Measurements from ENCODE around the gene CCDC9B.

DNA sequence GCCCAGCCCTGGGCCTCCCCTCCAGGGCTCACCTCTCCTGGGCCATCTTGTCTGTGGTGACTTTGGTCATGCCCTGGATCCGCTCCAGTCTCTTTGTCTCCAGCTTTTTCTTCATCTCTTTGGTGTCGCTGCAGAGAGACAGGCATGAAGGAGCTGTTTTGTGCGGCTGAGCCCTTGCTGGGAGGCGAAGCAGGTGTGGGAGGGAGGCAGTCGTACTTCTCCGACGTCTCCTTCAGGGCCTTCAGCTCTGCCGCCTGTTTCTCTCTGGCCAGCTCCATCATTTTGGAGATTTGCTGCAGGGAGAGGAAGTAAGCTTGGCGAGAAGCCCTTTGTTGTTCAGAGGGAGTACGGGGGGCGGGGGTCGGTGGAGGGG is 50.2 kb downstream of the CCDC9B start:
- TF ChIP-seq EZH2 (optimal IDR thresholded peaks at IDR 0.05; ENCODE audit: low read depth, low read length), result no peak
- no peak for TF ChIP-seq EZH2phosphoT487 (IDR thresholded peaks at IDR 0.05; ENCODE audit: low read length)
